NCI-H69 (cell line): ENCODE measurements around the gene XRCC4.

Experiments used
- DNase-seq: peaks from one replicate; lab custom pipeline; 2025; lab: John Stamatoyannopoulos, UW

The XRCC4 gene

DNA sequence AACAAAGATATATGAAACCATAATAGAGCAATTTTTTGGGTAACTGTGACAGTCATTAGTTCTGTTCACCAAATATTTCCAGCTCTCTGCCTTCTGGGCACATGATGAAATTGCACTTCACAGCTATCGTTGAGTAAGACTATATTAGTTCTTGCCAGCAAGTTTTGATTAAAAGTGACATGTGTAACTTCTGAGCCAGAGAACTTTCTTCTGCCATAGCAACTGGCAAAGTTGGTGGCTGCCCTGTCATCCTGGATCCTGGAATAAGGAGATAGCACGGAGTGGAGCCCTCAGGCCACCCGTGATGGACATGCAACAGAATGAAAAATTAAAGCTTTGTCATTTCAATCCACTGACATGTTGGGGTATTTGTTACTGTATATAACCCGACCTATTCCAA lies 199.8 kb downstream of the XRCC4 start:
- no peak for DNase-seq

DNA sequence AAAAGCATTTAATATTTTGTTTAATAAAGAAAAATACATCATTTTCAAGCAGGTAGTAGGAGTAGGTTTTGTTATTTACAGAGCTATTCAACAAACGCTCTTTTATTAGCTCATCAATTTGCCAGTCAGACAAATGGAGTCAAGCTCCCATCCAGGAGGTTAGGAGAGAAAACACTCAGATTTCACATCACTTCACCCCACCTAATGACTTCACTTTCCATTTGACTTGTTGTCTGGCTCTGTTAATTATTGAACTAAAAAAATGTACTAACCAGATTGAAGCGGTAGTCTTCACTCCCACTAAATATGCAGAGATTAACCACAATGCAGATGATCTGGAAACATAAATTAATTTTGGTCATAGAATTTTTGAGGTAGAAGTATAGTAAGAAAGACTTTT lies 200.6 kb downstream of the XRCC4 start:
- no peak for DNase-seq

DNA sequence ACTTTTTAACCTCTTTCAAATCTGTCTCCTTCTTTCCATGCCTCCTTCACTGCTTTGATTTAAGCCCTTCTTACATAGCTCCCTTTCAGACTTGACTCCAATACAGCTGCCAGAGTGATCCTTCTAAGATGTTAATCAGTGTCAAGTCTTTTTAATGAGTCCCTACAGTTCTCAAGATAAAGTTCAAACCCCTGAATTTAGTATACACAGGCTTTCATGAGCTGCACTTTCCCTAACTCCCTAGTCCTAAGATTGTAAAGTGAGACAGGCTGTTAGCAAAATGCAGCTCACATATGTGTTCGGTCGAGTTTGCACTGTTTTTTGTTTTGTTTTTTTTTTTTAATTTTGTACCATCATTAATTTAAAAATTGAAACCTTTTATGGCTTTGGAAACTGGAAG lies 203.8 kb downstream of the XRCC4 start:
- no peak for DNase-seq

DNA sequence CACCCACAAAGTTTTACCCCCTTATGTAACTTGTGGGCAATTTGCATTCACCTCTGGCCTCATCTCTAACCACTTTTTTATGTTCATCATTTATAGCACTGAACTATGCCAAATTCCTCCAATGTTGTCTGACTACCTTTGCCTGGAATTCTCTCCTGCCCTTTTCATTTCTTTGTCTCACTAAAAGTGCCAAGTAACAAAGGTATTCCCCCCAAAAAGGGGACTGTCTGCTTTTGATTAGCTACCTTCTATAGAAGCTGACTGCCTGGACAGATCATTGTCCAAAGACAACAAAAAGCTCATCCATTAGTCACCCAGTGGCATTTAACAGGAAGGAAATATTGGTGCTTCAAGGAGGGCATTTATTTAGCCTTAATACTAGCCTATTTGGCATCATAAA lies 204.3 kb downstream of the XRCC4 start:
- no peak for DNase-seq

DNA sequence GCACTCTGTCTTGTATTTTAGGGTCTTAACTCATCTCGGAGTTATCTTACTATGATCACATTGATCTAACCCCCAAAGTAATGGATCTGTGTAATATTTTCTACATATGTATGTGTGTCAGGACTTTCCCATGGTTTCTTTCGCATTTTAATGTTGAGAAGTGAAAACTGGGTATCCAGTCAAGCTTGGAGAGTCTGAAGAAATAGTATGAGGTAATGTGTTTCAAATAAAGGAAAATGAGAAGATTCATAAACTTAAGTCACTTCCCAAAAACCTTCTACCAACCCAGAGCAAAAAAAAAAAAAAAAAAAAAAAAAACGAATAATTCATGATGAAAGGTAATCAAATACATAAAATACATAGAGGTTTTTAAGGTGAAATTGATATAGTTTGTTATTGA lies 206.4 kb downstream of the XRCC4 start:
- no peak for DNase-seq

DNA sequence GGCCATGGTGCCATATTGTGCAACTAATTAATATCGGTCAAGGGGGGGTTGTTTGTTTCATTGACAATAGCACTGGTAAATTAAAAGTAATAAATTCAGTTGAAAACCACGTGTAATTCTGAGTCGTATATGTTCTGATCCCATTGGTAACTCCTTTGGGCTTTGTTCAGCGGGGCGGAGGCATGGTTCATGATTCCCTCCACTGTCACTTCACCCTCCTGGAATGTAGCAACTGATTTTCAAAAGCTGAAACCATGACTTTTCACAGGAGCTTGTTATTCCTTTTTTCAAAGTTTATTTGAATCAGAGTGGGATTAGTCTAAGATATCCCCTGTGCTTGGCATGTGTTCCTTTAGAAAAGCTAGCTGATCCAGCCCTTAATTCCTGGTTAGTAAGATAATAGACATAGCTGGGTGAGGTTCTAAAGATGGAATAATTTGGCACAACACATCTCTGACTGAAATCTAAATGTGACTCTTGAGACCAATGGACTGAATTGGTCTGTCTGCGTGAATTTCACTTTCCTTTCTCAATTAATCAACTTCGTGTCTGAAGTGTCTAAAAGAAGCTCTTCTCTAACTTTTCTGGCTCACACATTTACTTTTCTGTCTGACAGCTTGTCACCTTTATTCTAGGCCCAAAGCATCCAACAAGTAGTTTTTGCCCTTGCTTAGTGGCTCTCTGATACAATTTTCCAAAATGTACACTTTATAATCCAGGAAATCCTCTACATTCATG lies 208.5 kb downstream of the XRCC4 start:
- DNase-seq = no peak

DNA sequence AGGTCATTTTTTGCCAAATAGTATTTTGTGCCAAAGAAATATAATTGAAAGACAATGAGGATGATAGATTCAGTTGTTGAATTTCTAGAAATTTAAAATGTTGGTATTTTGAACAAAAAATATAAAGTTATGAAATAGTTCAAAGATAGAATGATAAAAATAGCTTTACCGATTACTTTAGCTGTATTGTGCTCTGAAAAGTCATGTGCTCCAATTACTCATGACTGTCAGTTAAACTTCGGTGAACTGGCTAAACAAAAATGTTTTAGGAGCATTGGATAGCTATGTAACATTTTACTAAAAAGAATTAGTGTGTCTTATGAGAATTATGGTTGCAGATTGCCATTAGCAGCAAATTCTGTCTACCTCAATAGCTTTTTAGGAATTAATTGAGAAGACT lies 216.9 kb downstream of the XRCC4 start:
- no peak for DNase-seq

DNA sequence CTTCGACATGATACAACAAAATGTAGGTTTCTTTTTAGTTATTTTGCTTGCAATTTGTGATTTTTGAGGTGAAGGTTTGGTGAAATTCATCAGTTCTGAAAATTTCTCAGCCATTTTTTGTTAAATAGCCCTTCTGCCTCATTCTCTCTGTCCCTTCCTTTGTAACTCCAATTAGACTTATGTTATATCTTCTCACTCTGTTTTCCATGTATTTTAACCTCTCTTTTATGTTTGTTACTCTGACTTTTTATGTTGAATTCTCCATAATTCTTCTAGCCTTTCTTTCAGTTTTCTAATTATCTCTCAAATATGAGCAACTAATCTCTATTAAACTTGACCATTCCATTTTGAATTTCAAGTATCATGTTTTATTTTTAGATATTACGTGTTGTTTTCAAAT lies 222.0 kb downstream of the XRCC4 start:
- DNase-seq = no peak

DNA sequence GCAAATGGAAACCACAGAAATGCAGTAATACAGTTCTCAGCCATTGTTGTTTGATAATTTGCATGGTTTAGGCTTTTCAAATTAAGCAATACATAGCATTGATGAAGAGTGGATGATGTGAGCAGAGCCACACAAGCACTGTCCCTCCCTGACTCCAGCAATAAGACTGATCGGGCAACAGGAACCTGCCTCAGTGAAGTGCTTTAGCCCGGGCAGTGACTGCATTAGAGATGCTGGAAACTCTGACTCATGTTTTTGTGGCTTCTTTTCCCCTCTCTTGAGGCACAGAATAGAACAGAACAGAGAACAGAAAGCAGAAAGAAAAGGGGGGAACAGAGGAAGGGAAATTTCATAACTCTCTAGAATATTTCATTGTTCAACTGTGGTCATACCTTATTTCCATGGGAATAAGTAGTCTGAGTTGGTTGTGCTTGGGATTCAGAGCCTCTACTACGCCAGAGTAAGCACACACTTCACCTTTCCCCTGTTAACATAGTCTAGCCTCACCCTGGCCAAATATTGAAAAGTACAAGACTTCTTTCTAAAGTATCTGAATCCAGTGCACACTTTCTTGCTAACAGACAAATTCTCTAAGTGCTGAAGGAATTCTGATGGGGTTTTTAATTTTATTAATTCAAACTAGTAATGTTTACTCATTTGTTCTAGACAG lies 229.4 kb downstream of the XRCC4 start:
- no peak for DNase-seq

DNA sequence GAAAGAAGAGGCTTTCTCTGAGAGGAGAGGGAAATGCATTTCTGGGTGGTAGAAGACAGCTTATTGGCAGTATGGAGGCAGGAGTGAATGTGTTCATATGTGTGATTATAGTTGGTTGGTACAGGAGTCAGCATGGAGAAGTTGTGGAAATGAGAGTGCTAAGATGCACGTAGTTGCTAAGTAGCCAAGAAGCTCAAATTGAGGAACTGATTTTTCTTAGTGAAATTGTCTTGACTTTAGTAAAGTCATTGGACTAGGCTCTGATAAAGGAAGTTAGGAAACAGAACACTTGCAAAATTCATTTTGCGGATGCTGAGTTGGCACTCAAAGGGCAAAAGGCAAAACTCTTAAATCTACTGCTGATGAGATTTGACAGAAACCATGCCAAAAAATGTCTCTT lies 235.3 kb downstream of the XRCC4 start:
- no peak for DNase-seq

DNA sequence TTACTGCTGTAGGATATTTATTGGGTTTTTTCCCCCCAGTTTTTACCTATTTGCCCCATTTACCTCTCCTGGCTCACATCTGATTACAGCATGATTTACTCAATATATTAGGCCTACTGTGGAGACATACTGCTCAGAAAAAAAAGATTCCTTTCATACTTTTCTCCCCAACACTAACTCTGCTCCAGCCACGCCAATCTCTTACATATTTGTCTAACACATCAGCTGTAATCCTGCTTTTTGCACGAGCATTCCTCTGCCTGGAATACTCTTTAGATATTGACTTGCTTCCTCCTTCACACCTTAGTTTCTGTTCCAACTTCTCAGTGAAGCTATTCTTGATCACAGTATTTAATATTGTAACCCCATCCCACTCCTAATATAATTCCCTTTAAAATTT lies 236.1 kb downstream of the XRCC4 start:
- DNase-seq = no peak

DNA sequence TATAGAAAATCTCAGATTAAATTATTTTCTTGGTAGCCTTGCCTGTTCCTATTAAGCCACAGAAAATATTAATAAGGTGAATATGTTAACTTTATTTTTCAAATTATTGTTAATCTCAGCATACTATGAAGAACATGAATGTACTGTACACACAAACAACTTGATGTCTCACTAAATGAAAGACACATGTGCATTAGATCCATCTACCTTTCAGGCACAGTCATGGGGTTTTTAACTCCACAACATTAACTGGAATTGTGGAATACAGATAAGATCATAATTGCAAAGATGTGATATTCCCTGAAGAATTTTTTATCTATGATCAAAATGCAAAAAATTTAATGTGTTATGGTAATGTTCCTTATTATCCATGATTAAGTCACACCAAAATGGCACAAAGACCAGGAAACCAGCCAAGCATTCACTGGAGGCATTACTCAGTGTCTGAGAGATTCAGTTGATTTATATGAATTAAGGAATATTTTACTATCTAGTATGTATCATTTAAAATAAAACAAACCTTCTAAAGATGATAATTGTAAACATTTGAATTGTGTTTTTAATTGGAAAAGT lies 244.2 kb downstream of the XRCC4 start:
- DNase-seq = no peak

DNA sequence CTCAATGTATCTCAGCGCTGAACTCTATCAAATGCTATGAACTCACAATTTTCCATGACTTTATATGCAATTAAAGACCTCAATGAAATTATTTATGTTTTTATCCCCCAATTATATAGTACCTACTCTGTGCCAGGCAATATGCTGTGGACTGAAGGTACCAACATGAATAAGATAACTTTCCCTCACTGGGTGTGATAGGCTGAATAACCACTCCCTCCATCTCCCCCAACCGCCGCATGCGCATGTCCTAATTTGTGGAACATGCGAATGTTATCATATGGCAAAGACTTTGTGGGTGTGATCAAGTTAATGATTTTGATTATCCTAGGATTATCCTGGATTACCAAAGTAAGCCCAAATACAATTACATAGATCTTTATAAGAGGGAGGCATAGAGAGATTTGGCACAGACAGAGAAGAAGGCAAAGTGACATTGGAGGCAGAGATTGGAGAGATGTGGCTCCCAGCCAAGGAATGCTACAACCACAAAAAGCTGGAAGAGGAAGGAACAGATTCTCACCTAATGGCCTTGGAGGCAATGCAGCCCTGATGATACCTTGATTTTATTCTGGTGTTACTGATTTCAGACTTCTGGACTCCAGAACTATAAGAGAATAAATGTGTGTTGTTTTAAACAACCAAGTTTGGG lies 245.1 kb downstream of the XRCC4 start:
- no peak for DNase-seq

DNA sequence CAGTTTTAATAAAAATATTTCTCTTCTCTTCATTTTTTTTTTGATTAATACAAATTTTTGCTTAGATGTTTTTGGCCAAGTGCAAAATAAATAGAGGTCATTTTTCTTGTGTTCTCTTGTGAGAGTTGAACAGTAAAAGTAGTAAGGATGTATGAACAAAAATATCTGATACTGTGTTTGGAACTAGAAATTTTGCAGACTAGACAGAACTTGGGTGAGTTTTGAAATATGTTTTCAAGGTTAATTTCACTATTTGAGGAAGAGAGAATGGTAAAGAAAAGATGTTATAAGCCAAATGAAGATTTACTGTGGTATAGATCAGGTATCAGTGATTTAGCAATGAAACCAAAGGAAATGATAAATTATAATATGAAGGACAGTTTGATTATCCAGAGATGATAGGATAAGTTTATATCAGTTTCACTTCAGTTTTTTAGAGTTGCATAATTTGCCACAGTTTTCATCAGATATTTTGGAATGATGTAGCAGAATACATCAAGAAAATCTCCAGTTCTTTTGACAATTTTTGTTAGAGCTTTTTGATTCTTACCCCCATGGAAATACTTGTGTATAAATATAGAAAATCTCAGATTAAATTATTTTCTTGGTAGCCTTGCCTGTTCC lies 246.3 kb downstream of the XRCC4 start:
- no peak for DNase-seq

DNA sequence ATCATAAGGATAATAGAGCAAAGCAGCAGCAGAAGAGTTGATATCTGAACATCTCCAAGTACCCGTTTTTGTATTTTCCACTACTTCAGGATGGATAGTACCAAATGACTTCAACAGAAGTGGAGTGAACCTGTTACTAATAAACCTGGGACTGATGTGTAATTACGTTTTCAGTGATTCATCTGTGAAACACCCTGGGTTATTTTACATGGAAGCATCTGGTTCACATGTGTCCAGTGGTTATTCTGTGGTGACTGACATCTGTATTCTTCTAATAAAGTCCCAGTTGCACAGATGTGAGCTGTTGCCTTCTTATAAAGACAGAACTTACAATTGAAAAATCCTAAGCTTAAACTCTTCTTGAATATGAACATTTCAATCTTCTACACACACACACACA lies 254.5 kb downstream of the XRCC4 start:
- no peak for DNase-seq

DNA sequence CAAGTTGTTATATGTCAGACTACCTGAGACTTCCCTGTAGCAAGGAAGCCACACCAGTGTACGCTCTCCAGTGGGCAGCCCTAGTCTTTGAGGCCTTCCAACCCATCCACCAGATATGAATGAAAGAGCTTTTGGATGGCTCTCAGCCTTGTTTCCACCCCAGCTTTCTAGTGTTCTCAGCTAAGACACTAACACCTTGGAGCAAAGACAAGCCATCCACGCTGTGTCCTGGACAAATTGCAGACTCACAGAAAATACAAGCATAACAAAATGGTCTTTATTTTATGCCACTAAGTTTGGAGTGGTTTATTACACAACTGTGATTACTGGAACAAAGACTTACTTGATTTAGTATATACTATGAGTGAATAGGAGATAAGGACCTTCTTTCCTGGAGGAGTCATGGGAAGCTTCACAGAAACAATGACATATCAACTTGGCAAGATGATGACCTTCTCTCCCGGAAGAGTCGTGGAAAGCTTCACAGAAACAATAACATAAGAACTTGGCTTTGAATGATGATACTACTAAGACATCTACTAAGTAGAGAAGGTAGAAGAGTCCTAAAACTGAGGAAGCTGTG lies 260.2 kb downstream of the XRCC4 start:
- DNase-seq = no peak

DNA sequence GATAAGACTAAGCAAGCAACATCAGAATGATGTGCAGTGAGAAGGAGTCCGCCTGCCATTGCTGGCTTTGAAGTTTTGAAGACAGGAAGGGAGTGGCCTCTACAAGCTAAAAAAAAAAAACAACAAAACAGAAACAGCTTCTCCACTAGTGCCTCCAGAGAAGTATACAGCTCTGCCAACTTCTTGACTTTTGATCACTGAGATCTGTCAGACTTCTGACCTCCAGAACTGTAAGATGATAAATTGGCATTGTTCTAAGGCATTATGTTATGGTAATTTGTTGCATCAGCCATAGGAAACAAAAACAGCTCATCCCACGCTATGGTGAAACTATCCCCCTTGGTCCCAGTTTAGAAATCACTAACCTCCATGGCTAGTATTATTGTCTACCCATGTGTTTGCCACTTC lies 263.2 kb downstream of the XRCC4 start:
- DNase-seq = no peak

DNA sequence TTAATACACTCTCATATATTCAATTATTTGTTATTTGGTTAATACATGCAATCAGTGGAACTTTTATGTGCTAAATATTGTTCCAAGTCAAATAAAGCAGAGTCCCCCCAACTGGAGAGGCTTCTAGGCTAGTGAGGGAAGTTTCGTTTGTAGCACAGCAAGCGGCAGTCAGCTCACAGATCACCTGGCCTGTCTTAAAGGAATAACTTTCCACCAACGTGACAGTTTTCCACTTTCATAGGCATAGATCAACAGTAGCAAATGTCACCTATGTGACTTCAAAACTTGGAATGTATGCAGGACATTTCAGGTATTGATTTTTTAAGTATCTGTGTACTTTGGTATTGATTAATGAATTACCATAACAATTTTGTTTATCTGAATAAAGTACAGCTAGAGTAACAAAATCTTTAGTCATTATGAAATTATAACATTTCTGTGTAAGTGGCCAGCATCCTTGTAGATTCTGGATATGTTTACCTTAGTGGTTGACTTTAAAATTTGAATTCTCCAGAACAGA lies 264.5 kb downstream of the XRCC4 start:
- DNase-seq = no peak

DNA sequence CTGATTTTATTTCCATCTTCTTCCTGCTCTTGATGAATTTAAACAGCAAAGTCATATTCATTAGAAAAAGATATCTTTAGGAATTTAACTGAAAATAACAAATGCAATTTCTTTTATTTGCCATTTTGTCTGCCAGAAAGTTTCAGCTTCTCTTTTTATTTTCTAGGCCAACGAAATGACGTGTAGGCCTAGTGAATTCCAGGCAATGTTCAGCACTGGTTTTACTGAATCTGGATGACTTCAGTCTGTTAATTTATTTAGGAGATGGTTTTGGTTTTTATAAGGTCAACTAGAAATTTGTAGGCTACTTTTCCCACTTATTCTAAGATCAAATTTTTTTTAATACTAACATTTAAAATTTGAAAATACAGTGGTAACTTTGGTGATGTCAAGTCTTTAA lies 265.1 kb downstream of the XRCC4 start:
- DNase-seq = no peak

DNA sequence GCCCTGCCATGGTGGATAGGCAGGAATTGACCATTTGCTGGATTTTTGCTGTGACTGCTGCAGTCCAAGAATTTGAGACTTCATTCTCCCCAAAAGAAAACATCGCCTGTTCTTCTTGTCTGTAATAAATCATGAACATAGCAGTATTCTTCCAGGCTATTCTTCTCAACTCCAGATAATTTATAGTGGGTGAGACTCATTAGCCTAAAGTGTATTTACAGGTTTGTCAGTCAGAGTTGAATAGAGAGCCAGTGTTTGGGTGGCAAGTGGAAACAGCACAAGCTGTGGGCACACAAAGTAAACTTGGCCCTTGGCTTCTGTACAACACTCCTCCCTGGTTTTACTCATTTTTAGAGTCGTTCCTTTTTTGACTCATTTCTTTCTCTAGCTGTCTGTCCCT lies 266.0 kb downstream of the XRCC4 start:
- DNase-seq = peak; percentile 76

DNA sequence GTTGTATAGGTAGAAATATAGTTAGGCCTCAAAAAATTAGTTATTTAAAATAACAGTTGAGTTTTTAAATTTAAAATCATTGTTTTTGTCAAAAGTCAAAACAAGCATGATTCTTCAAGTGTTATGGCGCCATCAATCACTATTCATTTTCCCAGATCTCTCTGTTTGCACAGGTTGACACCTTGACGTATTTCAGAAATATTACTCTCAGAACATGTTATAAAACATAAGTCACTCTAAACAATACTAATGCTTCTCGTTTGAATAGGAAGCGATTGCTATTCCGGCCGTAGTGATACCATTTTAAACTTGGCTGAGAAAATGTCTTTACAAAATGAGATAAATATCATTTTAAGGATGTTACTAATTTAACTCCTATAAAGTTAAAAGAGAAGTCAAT lies 268.1 kb downstream of the XRCC4 start:
- no peak for DNase-seq

DNA sequence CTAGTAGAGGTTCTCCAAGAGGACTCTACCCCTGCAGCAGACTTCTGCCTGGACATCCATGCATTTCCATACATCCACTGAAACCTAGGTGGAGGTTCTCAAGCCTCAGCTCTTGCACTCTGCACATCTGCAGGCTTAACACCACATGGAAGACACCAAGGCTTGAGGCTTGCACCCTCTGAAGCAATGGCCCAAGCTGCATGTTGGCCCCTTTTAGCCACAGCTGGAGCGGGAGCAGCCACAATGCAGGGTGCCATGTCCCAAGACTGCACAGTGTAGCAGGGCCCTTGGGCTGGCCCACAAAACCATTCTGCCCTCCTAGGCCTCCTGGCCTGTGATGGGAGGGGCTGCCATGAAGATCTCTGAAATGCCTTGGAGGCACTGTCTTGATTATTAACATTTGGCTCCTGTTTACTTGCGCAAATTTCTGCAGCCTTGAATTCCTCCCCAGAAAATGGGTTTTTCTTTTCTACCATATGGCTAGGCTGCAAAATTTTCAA lies 271.0 kb downstream of the XRCC4 start:
- no peak for DNase-seq
